CD4-positive, alpha-beta T cell treated with Interleukin-17A for 1 hour (primary cell): ENCODE measurements around the gene GPC1.

ENCODE experiments used
- DNase-seq: peaks from one replicate; pipeline ENCODE4 v3.0.0-alpha.2; 2020

The GPC1 gene

GRCh38 chr2:240397924-240398645, 37.4 kb upstream of the GPC1 start:
- no peak for DNase-seq

GRCh38 chr2:240398661-240399267, 36.7 kb upstream of the GPC1 start:
- DNase-seq: no peak

GRCh38 chr2:240399419-240400324, 35.8 kb upstream of the GPC1 start:
- DNase-seq: no peak

GRCh38 chr2:240400371-240401161, 34.9 kb upstream of the GPC1 start:
- no peak for DNase-seq

- DNase-seq: no peak
Measured at GRCh38 chr2:240401308-240401707, 34.2 kb upstream of the GPC1 start.

- DNase-seq: no peak
Measured at GRCh38 chr2:240401781-240402551, 33.5 kb upstream of the GPC1 start.

- DNase-seq: no peak
Measured at GRCh38 chr2:240402566-240403272, 32.7 kb upstream of the GPC1 start.

GRCh38 chr2:240403396-240404104, 31.9 kb upstream of the GPC1 start:
- DNase-seq: no peak

- DNase-seq: no peak
Measured at GRCh38 chr2:240404174-240404852, 31.1 kb upstream of the GPC1 start.

GRCh38 chr2:240405133-240405532, 30.3 kb upstream of the GPC1 start:
- DNase-seq: no peak

- DNase-seq: no peak
Measured at GRCh38 chr2:240405684-240406313, 29.7 kb upstream of the GPC1 start.

- DNase-seq: no peak
Measured at GRCh38 chr2:240407090-240407489, 28.4 kb upstream of the GPC1 start.

- DNase-seq: no peak
Measured at GRCh38 chr2:240410004-240410403, 25.5 kb upstream of the GPC1 start.

- DNase-seq: no peak
Measured at GRCh38 chr2:240410808-240411207, 24.7 kb upstream of the GPC1 start.

- DNase-seq: no peak
Measured at GRCh38 chr2:240411261-240412160, 24.0 kb upstream of the GPC1 start.

- DNase-seq: no peak
Measured at GRCh38 chr2:240412211-240412861, 23.1 kb upstream of the GPC1 start.

- DNase-seq: no peak
Measured at GRCh38 chr2:240412975-240413812, 22.3 kb upstream of the GPC1 start.
